Measurements from ENCODE around the gene MYO1A.

MYO1A gene

DNA sequence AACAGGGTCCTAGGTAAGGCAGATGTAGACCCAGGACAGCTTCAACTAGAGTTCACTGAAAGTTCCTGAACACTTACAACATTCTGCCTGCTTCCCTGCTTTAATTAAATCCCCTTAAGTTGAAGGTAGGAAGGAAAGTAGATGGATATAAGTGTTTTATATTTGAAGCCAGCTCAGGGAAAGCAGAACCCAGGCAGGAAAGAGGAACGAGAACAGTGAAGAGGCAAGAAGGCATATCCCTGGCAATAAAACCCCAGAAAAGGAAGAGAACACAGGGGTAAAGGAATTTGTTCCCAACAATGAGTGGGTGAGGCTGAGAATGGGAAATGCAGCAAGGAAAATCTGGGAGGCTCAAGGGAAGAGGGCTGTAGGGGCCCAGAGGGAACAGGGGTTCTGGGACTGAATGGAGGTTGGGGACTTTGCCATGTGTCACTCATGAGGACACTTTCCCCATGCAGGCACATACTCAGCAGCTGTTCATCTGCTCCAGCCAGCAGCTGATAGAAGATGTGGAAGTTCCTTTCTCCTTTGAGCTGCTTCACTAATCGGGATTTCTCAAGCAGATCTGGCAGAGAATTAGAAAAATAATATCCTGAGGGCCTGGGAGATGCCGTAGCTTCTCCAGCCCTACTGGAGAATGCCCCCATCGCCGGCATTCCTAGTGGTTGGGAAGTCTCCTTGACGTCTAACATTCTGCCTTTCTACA, 3.7 kb downstream of the MYO1A start:
- TF ChIP-seq, protein P1, sequence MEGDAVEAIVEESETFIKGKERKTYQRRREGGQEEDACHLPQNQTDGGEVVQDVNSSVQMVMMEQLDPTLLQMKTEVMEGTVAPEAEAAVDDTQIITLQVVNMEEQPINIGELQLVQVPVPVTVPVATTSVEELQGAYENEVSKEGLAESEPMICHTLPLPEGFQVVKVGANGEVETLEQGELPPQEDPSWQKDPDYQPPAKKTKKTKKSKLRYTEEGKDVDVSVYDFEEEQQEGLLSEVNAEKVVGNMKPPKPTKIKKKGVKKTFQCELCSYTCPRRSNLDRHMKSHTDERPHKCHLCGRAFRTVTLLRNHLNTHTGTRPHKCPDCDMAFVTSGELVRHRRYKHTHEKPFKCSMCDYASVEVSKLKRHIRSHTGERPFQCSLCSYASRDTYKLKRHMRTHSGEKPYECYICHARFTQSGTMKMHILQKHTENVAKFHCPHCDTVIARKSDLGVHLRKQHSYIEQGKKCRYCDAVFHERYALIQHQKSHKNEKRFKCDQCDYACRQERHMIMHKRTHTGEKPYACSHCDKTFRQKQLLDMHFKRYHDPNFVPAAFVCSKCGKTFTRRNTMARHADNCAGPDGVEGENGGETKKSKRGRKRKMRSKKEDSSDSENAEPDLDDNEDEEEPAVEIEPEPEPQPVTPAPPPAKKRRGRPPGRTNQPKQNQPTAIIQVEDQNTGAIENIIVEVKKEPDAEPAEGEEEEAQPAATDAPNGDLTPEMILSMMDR (IDR thresholded peaks at IDR 0.05; ENCODE audit: control insufficient read depth, extremely low read depth, insufficient read depth), result no peak
- H3K4me3 ChIP-seq (ENCODE audit: low read depth, low read length), result no peak overlapping the region
- DNase-seq (ENCODE audit: low read depth), result no peak

DNA sequence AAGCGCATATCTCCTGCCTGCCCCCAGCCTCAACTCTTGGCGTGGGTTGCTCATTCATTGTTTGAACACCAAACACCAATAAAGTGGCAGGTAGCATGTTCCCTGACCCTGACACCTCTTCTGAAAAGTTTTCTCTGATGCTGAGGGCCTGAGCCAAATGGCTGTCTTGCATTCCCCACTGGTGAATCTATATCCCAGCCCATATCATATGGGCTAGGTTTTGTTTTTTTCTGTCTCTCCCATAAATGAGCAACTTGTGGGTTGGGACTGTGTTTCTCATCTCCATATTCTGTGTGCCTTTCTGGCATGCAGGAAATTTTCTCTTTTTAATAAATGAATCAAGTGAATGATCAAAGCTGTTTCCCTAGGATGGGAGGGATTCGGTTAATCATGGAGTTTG, 5.0 kb downstream of the MYO1A start:
- DNase-seq (ENCODE audit: low read depth), result no peak
- H3K4me3 ChIP-seq (ENCODE audit: low read depth, low read length), result no peak overlapping the region
- TF ChIP-seq, protein P1 (IDR thresholded peaks at IDR 0.05; ENCODE audit: control insufficient read depth, extremely low read depth, insufficient read depth), result no peak

DNA sequence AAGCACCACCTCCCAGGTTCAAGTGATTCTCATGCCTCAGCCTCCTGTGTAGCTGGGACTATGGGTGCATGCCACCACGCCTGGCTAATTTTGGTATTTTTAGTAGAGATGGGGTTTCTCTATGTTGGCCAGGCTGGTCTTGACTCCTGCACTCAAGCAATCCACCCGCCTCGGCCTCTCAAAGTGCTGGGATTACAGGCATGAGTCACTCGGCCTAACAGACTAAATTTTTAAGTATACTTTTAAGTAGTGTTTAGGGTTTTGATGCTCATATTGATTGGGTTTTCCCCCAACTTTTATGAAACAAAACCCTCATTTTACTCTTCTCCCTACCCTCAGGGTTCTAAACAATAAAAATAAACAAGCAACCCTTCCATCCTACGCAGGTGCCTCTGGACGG, 5.5 kb downstream of the MYO1A start:
- TF ChIP-seq, protein P1 (IDR thresholded peaks at IDR 0.05; ENCODE audit: control insufficient read depth, extremely low read depth, insufficient read depth), result no peak
- no peak overlapping the region for H3K4me3 ChIP-seq (ENCODE audit: low read depth, low read length)
- no peak for DNase-seq (ENCODE audit: low read depth)

DNA sequence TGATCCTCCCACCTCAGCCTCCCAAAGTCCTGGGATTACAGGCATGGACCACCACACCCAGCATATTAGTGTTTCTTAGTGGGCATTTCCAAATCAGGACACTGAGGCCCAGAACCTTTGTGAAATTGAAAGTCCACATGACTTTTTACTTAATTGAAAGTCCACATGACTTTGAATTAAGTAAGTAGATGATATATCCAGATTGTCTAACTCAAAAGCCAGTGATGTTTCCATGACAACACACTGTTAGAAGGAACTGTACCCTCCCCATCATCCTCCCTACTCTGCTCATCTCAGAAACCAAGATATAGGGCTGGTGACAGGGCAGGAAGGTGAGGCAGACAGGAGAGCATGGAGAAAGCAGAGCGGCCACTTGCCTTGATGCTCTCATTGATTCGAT, 7.2 kb downstream of the MYO1A start:
- no peak overlapping the region for H3K4me3 ChIP-seq (ENCODE audit: low read depth, low read length)
- no peak for DNase-seq (ENCODE audit: low read depth)
- TF ChIP-seq, protein P1 (IDR thresholded peaks at IDR 0.05; ENCODE audit: control insufficient read depth, extremely low read depth, insufficient read depth), result no peak

DNA sequence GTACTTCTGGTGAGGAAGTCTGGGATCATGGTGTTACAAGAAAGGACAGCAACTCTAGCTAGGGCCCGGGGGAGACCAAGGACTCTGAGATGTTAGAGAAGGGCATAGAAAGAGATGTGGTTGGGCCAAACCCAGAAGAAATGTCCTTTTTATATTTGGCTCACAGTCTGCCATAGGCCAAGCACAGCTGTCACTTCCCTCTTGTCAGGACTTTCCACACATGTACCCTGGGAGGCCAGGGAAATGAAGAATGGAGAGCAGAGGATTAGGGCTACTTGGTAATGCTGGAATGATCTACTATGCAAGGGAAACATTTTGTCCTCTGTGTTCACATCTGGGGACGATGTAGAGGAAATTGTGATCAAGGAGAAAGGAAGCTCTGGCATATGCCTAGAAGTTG, 9.2 kb downstream of the MYO1A start:
- no peak for DNase-seq (ENCODE audit: low read depth)
- TF ChIP-seq, protein P1 (IDR thresholded peaks at IDR 0.05; ENCODE audit: control insufficient read depth, extremely low read depth, insufficient read depth), result no peak

DNA sequence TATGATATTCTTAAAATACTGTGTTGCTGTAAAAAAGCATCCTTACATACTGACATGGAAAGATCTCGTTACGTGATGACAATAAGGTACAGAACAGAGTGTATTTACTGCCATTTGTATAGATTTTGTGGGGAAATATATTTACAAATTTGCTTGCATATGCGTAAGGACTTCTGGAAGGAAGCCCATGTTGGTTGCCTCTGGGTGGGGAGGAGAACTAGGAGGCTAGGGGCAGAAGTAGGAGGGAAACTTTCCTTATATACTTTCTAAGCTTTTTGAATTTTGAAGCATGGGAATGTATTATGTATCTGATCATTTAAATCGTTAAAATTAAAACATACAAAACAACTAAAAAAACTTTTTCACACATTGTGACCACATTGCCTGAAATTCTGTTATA, 9.7 kb downstream of the MYO1A start:
- no peak for DNase-seq (ENCODE audit: low read depth)
- TF ChIP-seq, protein P1 (IDR thresholded peaks at IDR 0.05; ENCODE audit: control insufficient read depth, extremely low read depth, insufficient read depth), result no peak

More for the DNA sequence above, 9.2 kb downstream of the MYO1A start:
- H3K4me3 ChIP-seq (ENCODE audit: low read depth, low read length), result no peak overlapping the region

More for the DNA sequence above, 9.7 kb downstream of the MYO1A start:
- H3K4me3 ChIP-seq (ENCODE audit: low read depth, low read length), result no peak overlapping the region

All from LNCaP clone FGC (cell line).